GM18526 (cell line): ENCODE measurements around the gene USP49.

Experiments used
- POLR2A ChIP-seq: IDR thresholded peaks from 3 replicates; pipeline ENCODE4 v1.6.1; 2011; ENCODE audit not compliant: insufficient read length; ENCODE audit errors: extremely low read depth

The USP49 gene

GRCh38 chr6:41846666-41847237 is 48.4 kb downstream of the USP49 start:
- TF ChIP-seq POLR2A = no peak

GRCh38 chr6:41843178-41843577 is 52.0 kb downstream of the USP49 start:
- no peak for TF ChIP-seq POLR2A

- no peak for TF ChIP-seq POLR2A
Measured at GRCh38 chr6:41840326-41840725, 54.8 kb downstream of the USP49 start.

- TF ChIP-seq POLR2A = no peak
Measured at GRCh38 chr6:41836660-41837052, 58.5 kb downstream of the USP49 start.

GRCh38 chr6:41836022-41836659 is 59.0 kb downstream of the USP49 start:
- no peak for TF ChIP-seq POLR2A

- no peak for TF ChIP-seq POLR2A
Measured at GRCh38 chr6:41832263-41832662, 62.9 kb downstream of the USP49 start.

GRCh38 chr6:41826343-41827022 is 68.7 kb downstream of the USP49 start:
- TF ChIP-seq POLR2A = no peak

- no peak for TF ChIP-seq POLR2A
Measured at GRCh38 chr6:41824571-41825569, 70.3 kb downstream of the USP49 start.

GRCh38 chr6:41823178-41823577 is 72.0 kb downstream of the USP49 start:
- no peak for TF ChIP-seq POLR2A

- TF ChIP-seq POLR2A = no peak
Measured at GRCh38 chr6:41822021-41822420, 73.2 kb downstream of the USP49 start.

- no peak for TF ChIP-seq POLR2A
Measured at GRCh38 chr6:41821266-41821665, 73.9 kb downstream of the USP49 start.

GRCh38 chr6:41818271-41819054 is 76.7 kb downstream of the USP49 start:
- no peak for TF ChIP-seq POLR2A

GRCh38 chr6:41815587-41815986 is 79.6 kb downstream of the USP49 start:
- TF ChIP-seq POLR2A = no peak

- TF ChIP-seq POLR2A = no peak
Measured at GRCh38 chr6:41814629-41815028, 80.5 kb downstream of the USP49 start.

GRCh38 chr6:41813956-41814355 is 81.2 kb downstream of the USP49 start:
- TF ChIP-seq POLR2A = no peak
